ENCODE results near the gene FOXR1.

DNA sequence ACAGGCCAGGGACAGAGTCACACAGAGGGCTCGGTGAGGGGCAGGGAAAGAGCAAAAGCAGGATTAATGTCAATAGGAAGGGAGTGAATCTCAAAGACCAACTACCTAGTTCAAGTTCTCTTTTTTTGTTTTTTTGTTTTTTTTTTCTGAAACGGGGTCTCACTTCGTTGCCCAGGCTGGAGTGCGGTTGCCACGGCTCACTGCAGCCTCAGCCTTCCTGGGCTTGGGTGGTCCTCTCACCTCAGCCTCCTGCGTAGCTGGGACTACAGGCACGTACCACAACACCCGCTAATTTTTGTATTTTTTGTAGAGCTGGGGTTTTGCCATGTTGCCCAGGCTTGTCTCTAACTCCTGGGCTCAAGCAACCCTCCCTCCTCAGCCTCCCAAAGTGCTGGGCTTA, 36.2 kb upstream of the FOXR1 start:
- TF ChIP-seq POLR2A (IDR thresholded peaks at IDR 0.05; ENCODE audit: low read length) (no peak), GATA1 (IDR thresholded peaks at IDR 0.05; ENCODE audit: low read depth, low read length) (no peak)

Data from erythroblast (primary cell).